Caki2 (cell line): Measurements from ENCODE around the gene ADRM1. TPM values are rescaled to one million over a fixed set of nuclear protein-coding genes. Genes with fewer than 3 reads are reported as not detected.

ENCODE experiments used
- DNase-seq: peaks from one replicate; pipeline ENCODE4 v3.0.0-alpha.2; 2015; ENCODE audit warnings: low read depth
- in situ Hi-C: cut with HindIII; loops from 2 replicates; pipeline ENCODE4 v1.10.0; 2016; ENCODE audit warnings: low sequenced_read_pairs, low pct_unique_long_range_greater_than_20kb, mixed read lengths
- total RNA-seq: library from RNA; depleted of rRNA; stranded (reverse); fragments of >200 nt; shearing (Covaris generic); gene quantifications from 2 replicates; pipeline ENCODE4 v1.2.3, GENCODE V29; 2014; ENCODE audit warnings: low replicate concordance; rRNA removed

The ADRM1 gene
- total RNA-seq, 1 experiment from 2014 or later: 243 TPM

GRCh38 chr20:62356589-62357186, 53.9 kb downstream of the ADRM1 start:
- in situ Hi-C loops: no loop called here
- DNase-seq: no peak

- in situ Hi-C loops: no loop called here
These were observed 54.4 kb downstream of the ADRM1 start for GRCh38 chr20:62357187-62357667.

GRCh38 chr20:62357681-62358080, 54.9 kb downstream of the ADRM1 start:
- no peak for DNase-seq
- in situ Hi-C loops: no loop called here

More at GRCh38 chr20:62357187-62357667, 54.4 kb downstream of the ADRM1 start:
- peak; percentile 63 for DNase-seq

Other genes with a start within 250 kb of the ADRM1 start
- gene TAF4, start 237.1 kb upstream of the ADRM1 start, total RNA-seq: 3.7 and 6.0 TPM in 2 replicates
- gene LSM14B, start 180.5 kb upstream of the ADRM1 start, total RNA-seq: 57.4 and 65.1 TPM in 2 replicates
- 687 and 810 TPM in 2 replicates for gene PSMA7, start 159.6 kb upstream of the ADRM1 start, total RNA-seq
- gene SS18L1, start 159.2 kb upstream of the ADRM1 start, total RNA-seq: 7.1 and 8.2 TPM in 2 replicates
- gene MTG2, start 120.0 kb upstream of the ADRM1 start, total RNA-seq: 21.8 and 31.6 TPM in 2 replicates
- gene HRH3, start 82.7 kb upstream of the ADRM1 start, total RNA-seq: not detected in 2 replicates
- 14.0 and 17.9 TPM in 2 replicates for gene OSBPL2, start 64.5 kb upstream of the ADRM1 start, total RNA-seq
- 59.3 and 63.3 TPM in 2 replicates for gene LAMA5, start 64.3 kb downstream of the ADRM1 start, total RNA-seq
- gene RPS21, start 84.1 kb downstream of the ADRM1 start, total RNA-seq: 2,013 and 2,296 TPM in 2 replicates
- gene CABLES2, start 104.3 kb downstream of the ADRM1 start, total RNA-seq: 3.3 and 5.9 TPM in 2 replicates
- not detected in 2 replicates for gene RBBP8NL, start 124.5 kb downstream of the ADRM1 start, total RNA-seq
- gene GATA5, start 173.0 kb downstream of the ADRM1 start, total RNA-seq: not detected in 2 replicates